NCI-H510A treated with DMSO at 0.1 percent for 48 hours (cell line): ENCODE measurements around the gene PIK3CG.
"Not testable (repeated sequence)": the region's sequence is repeated elsewhere in the genome, so short reads cannot be mapped to it uniquely, and the experiment has no call there.

Source experiments
- DNase-seq: peaks from one replicate; lab custom pipeline; 2025; lab: John Stamatoyannopoulos, UW

PIK3CG gene

GRCh38 chr7:106887421-106887820 is 22.3 kb downstream of the PIK3CG start:
- no peak for DNase-seq

GRCh38 chr7:106888204-106888603 is 23.1 kb downstream of the PIK3CG start:
- DNase-seq: no peak

GRCh38 chr7:106890952-106891351 is 25.9 kb downstream of the PIK3CG start:
- no peak for DNase-seq

- DNase-seq: no peak
These were observed 26.7 kb downstream of the PIK3CG start for GRCh38 chr7:106891548-106892410.

- peak; percentile 1 for DNase-seq
These were observed 28.5 kb downstream of the PIK3CG start for GRCh38 chr7:106893591-106893990.

- no peak for DNase-seq
These were observed 30.3 kb downstream of the PIK3CG start for GRCh38 chr7:106895246-106895864.

GRCh38 chr7:106896231-106896630 is 31.1 kb downstream of the PIK3CG start:
- DNase-seq: no peak

- DNase-seq: not testable (repeated sequence)
These were observed 32.5 kb downstream of the PIK3CG start for GRCh38 chr7:106897553-106897952.

GRCh38 chr7:106898967-106899366 is 33.9 kb downstream of the PIK3CG start:
- DNase-seq: not testable (repeated sequence)

GRCh38 chr7:106901828-106902441 is 36.9 kb downstream of the PIK3CG start:
- no peak for DNase-seq

GRCh38 chr7:106905734-106906133 is 40.7 kb downstream of the PIK3CG start:
- DNase-seq: no peak

- no peak for DNase-seq
These were observed 46.9 kb downstream of the PIK3CG start for GRCh38 chr7:106911959-106912358.

- no peak for DNase-seq
These were observed 49.0 kb downstream of the PIK3CG start for GRCh38 chr7:106914018-106914607.

- DNase-seq: no peak
These were observed 50.3 kb downstream of the PIK3CG start for GRCh38 chr7:106915407-106915806.

- DNase-seq: no peak
These were observed 50.8 kb downstream of the PIK3CG start for GRCh38 chr7:106915873-106916272.

- DNase-seq: no peak
These were observed 51.6 kb downstream of the PIK3CG start for GRCh38 chr7:106916679-106917078.

GRCh38 chr7:106918991-106919390 is 53.9 kb downstream of the PIK3CG start:
- no peak for DNase-seq

- DNase-seq: not testable (repeated sequence)
These were observed 59.4 kb downstream of the PIK3CG start for GRCh38 chr7:106924468-106924867.

- DNase-seq: no peak
These were observed 61.8 kb downstream of the PIK3CG start for GRCh38 chr7:106926892-106927291.

GRCh38 chr7:106927536-106927935 is 62.5 kb downstream of the PIK3CG start:
- no peak for DNase-seq

- not testable (repeated sequence) for DNase-seq
These were observed 64.5 kb downstream of the PIK3CG start for GRCh38 chr7:106929616-106930015.

- no peak for DNase-seq
These were observed 71.2 kb downstream of the PIK3CG start for GRCh38 chr7:106936236-106936635.

GRCh38 chr7:106938122-106938521 is 73.0 kb downstream of the PIK3CG start:
- DNase-seq: not testable (repeated sequence)
